Muscle layer of duodenum (tissue), 2 donors: Measurements from ENCODE around the gene PCDHGB4.

ENCODE experiments used
- H3K27ac ChIP-seq: one replicate; pipeline ENCODE4 v1.7.0; 2013; ENCODE audit warnings: mild to moderate bottlenecking, low read length
- H3K27me3 ChIP-seq: one replicate; pipeline ENCODE4 v1.7.0; 2013; ENCODE audit warnings: low read depth, mild to moderate bottlenecking, control low read depth, low read length
- H3K36me3 ChIP-seq, 2 donors: one replicate each; pipeline ENCODE4 v1.7.0; 2013; ENCODE audit warnings: low read length in 2 of 2, control low read depth in 1 of 2, mild to moderate bottlenecking in 1 of 2; ENCODE audit not compliant: insufficient read depth in 2 of 2, control insufficient read depth in 1 of 2
- H3K4me1 ChIP-seq, 2 donors: one replicate each; pipeline ENCODE4 v1.7.0; 2013; ENCODE audit warnings: low read length in 2 of 2, mild to moderate bottlenecking in 2 of 2, control low read depth in 1 of 2, moderate library complexity in 1 of 2; ENCODE audit not compliant: insufficient read depth in 2 of 2, control insufficient read depth in 1 of 2
- H3K4me3 ChIP-seq, 2 donors: one replicate each; pipeline ENCODE4 v1.7.0; 2013; ENCODE audit warnings: low read length in 2 of 2, low read depth in 1 of 2, mild to moderate bottlenecking in 1 of 2
- H3K9me3 ChIP-seq, 2 donors: one replicate each; pipeline ENCODE4 v1.7.0; 2013; ENCODE audit warnings: low read length in 2 of 2, control low read depth in 1 of 2, mild to moderate bottlenecking in 1 of 2; ENCODE audit not compliant: control insufficient read depth in 1 of 2
- donor health status: healthy.

The PCDHGB4 gene

GRCh38 chr5:141354900-141355469 lies 32.5 kb upstream of the PCDHGB4 start, which contains the start of gene PCDHGA4:
Gene PCDHGA4 (plus strand): TSS chr5:141355021. CDS start chr5:141355108, 87 bp downstream.
- peak within 1 kb of the TSS; percentile 12 to 53 for H3K4me3 ChIP-seq
- no peak within 1 kb of the TSS for H3K27ac ChIP-seq
- H3K9me3 ChIP-seq, result peaks cover 52 to 71% of the 10 kb centered on the region in 2 donors
- H3K4me1 ChIP-seq, result no peaks in the 10 kb centered on the region
- no peaks in the 10 kb centered on the region for H3K27me3 ChIP-seq
- no peaks in the 10 kb centered on the region for H3K36me3 ChIP-seq

GRCh38 chr5:141355641-141356040 lies 31.9 kb upstream of the PCDHGB4 start:
- Histone ChIP-seq H3K4me1 (no peaks in the 10 kb centered on the region), H3K36me3 (no peaks in the 10 kb centered on the region), H3K27ac (no peak overlapping the region), H3K9me3 (peaks cover 55 to 71% of the 10 kb centered on the region in 2 donors), H3K27me3 (no peaks in the 10 kb centered on the region), H3K4me3 (peak overlapping the region; percentile 12 to 53)

DNA sequence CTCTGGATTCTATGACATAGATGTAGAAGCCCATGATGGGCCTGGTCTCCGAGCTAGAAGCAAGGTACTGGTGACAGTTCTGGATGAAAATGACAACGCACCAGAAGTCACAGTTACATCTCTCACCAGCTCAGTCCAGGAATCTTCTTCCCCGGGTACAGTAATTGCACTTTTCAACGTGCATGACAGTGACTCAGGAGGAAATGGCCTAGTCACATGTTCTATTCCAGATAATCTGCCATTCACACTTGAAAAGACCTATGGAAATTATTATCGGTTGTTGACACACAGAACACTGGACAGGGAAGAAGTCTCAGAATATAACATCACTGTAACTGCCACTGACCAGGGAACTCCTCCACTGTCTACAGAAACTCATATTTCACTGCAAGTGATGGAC lies 31.4 kb upstream of the PCDHGB4 start:
- no peaks in the 10 kb centered on the region for H3K36me3 ChIP-seq
- no peaks in the 10 kb centered on the region for H3K4me1 ChIP-seq
- no peak overlapping the region for H3K27ac ChIP-seq
- peaks cover 55 to 71% of the 10 kb centered on the region in 2 donors for H3K9me3 ChIP-seq
- H3K4me3 ChIP-seq, result peak overlapping the region in 1 of 2 donors; percentile 53
- H3K27me3 ChIP-seq, result no peaks in the 10 kb centered on the region

DNA sequence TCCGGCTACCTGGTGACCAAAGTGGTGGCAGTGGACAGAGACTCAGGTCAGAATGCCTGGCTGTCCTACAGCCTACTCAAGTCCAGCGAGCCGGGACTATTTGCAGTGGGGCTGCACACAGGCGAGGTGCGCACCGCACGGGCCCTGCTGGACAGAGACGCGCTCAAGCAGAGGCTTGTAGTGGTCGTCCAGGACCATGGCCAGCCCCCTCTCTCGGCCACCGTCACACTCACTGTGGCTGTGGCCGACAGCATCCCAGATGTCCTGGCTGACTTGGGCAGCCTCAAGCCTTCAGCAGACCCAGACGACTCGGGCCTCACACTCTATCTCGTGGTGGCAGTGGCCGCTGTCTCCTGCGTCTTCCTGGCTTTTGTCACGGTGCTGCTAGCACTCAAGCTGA lies 30.5 kb upstream of the PCDHGB4 start:
- H3K36me3 ChIP-seq, result no peaks in the 10 kb centered on the region
- H3K27ac ChIP-seq, result no peak overlapping the region
- H3K27me3 ChIP-seq, result no peaks in the 10 kb centered on the region
- H3K4me1 ChIP-seq, result no peaks in the 10 kb centered on the region
- H3K4me3 ChIP-seq, result peak overlapping the region in 1 of 2 donors; percentile 53
- peaks cover 51 to 71% of the 10 kb centered on the region in 2 donors for H3K9me3 ChIP-seq

DNA sequence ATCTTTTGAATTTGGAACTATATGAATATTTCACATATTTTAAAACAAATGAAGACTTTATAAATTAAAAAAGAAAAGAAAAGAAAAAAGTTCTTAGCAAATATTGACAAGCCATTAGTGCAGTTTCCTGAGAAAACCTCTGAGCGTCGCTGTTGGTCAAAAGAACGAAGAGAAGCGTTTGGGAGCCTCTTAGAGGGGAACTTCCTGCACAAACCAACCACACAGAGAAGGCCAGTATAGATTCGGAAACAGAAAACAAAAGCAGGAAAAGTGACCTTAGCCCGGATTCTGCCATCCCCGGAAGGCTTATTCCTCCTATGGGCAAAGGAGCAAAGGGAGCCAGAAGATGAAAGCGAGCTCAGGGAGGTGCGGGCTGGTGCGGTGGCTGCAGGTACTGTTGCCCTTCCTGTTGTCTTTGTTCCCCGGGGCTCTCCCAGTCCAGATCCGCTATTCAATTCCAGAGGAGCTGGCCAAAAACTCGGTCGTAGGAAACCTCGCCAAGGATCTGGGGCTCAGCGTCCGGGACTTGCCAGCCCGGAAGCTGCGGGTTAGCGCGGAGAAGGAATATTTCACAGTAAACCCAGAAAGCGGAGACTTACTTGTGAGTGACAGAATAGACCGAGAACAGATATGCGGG lies 27.6 kb upstream of the PCDHGB4 start, which contains the start of gene PCDHGB2:
TSS of gene PCDHGB2 (plus strand) at position 205 of the 637 bp plus-strand sequence. CDS start at position 347, 142 bp downstream.
- Histone ChIP-seq H3K27ac (no peak within 1 kb of the TSS), H3K9me3 (peaks cover 71 to 80% of the 10 kb centered on the region in 2 donors)

GRCh38 chr5:141360685-141361084 lies 26.8 kb upstream of the PCDHGB4 start:
- Histone ChIP-seq H3K36me3 (no peaks in the 10 kb centered on the region), H3K9me3 (peaks cover 71 to 80% of the 10 kb centered on the region in 2 donors), H3K27me3 (no peaks in the 10 kb centered on the region), H3K4me1 (no peaks in the 10 kb centered on the region), H3K27ac (no peak overlapping the region), H3K4me3 (peak overlapping the region; percentile 48 to 58)

More for the DNA sequence above, 27.6 kb upstream of the PCDHGB4 start, which contains the start of gene PCDHGB2:
- Histone ChIP-seq H3K36me3 (no peaks in the 10 kb centered on the region), H3K4me1 (no peaks in the 10 kb centered on the region), H3K4me3 (peak within 1 kb of the TSS; percentile 48 to 58), H3K27me3 (no peaks in the 10 kb centered on the region)

DNA sequence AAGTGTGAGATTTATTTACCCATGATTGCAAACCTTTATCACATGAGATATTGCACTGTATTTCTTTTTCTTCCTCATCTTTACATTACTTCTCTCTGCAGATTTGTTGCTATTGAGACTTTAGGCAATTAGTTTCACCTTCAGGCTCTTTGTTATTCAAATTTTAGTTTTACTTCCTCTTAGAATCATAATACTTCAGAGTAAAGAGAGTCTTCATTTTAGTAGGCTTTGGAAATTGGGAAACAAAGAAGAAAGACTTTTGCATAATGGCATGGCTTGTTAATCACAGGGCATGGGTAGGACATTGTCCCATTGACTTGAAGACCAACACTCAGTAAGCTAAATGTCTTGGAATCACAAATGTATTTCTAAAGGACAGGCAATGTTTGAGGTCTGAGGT lies 24.8 kb upstream of the PCDHGB4 start:
- H3K9me3 ChIP-seq, result peaks cover 60 to 74% of the 10 kb centered on the region in 2 donors
- no peaks in the 10 kb centered on the region for H3K4me1 ChIP-seq
- peak overlapping the region; percentile 37 to 58 for H3K4me3 ChIP-seq
- H3K27me3 ChIP-seq, result no peaks in the 10 kb centered on the region
- no peaks in the 10 kb centered on the region for H3K36me3 ChIP-seq
- no peak overlapping the region for H3K27ac ChIP-seq

DNA sequence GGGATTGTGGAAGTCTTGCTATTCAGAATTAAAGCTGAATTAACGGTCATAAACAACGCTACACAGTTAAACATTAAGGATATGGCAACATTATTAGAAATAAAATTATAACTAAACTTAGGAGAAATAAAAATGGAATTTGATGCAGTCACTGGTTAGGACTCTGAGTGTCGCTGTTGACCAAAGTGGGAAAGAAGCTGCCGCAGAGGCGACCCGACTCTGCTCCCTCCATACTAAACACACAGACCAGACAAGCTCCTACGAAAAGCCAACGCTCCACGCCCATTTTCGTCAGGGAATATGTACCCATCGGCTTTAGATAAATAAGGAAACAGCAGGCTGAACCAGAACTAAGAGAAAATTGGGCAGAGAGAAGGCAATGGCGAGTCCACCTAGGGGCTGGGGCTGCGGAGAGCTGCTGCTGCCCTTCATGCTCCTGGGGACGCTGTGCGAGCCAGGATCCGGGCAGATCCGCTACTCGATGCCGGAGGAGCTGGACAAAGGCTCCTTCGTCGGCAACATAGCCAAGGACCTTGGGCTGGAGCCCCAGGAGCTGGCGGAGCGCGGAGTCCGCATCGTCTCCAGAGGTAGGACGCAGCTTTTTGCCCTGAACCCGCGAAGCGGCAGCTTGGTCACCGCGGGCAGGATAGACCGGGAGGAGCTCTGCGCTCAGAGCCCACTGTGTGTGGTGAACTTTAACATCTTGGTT lies 23.4 kb upstream of the PCDHGB4 start, which contains the start of gene PCDHGA5:
TSS of gene PCDHGA5 (plus strand) at position 211 of the 709 bp plus-strand sequence. CDS start at position 380, 169 bp downstream.
- no peaks in the 10 kb centered on the region for H3K27me3 ChIP-seq
- no peak within 1 kb of the TSS for H3K27ac ChIP-seq
- no peaks in the 10 kb centered on the region for H3K36me3 ChIP-seq
- H3K4me3 ChIP-seq, result peak within 1 kb of the TSS; percentile 37 to 66
- H3K9me3 ChIP-seq, result peaks cover 60 to 75% of the 10 kb centered on the region in 2 donors
- H3K4me1 ChIP-seq, result no peaks in the 10 kb centered on the region

DNA sequence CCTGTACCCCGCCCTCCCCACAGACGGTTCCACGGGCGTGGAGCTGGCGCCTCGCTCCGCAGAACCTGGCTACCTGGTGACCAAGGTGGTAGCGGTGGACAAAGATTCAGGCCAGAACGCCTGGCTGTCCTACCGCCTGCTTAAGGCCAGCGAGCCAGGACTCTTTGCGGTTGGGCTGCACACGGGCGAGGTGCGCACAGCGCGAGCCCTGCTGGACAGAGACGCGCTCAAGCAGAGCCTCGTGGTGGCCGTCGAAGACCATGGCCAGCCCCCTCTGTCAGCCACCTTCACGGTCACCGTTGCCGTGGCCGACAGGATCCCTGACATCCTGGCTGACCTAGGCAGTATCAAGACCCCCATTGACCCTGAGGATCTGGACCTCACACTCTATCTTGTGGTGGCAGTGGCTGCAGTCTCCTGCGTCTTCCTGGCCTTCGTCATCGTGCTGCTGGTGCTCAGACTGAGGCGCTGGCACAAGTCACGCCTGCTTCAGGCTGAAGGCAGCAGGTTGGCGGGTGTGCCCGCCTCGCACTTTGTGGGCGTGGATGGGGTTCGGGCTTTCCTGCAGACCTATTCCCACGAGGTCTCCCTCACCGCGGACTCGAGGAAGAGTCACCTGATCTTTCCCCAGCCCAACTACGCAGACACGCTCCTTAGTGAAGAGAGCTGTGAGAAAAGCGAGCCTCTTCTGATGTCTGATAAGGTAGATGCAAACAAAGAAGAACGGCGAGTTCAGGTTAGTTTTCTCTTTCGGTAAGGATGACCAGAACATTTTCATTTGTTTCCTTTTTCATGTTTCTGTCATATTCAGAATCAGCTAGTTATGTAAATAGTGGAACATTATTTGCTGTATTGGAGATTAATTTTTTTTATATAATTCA lies 21.2 kb upstream of the PCDHGB4 start:
- H3K4me3 ChIP-seq, result peak overlapping the region; percentile 34 to 66

GRCh38 chr5:141369994-141370848 lies 17.3 kb upstream of the PCDHGB4 start, which contains the start of gene PCDHGB3:
Gene PCDHGB3 (plus strand): TSS chr5:141370242. CDS start chr5:141370395, 153 bp downstream.
- H3K4me3 ChIP-seq, result peak within 1 kb of the TSS; percentile 13 to 75

More for the DNA sequence above, 21.2 kb upstream of the PCDHGB4 start:
- Histone ChIP-seq H3K27me3 (no peaks in the 10 kb centered on the region), H3K9me3 (peaks cover 49 to 77% of the 10 kb centered on the region in 2 donors), H3K4me1 (no peaks in the 10 kb centered on the region), H3K36me3 (peaks cover 0 to 7% of the 10 kb centered on the region in 2 donors), H3K27ac (no peak overlapping the region)

More at GRCh38 chr5:141369994-141370848, 17.3 kb upstream of the PCDHGB4 start, which contains the start of gene PCDHGB3:
- no peak within 1 kb of the TSS for H3K27ac ChIP-seq
- peaks cover 51 to 78% of the 10 kb centered on the region in 2 donors for H3K9me3 ChIP-seq
- peaks cover 0 to 27% of the 10 kb centered on the region in 2 donors for H3K36me3 ChIP-seq
- H3K4me1 ChIP-seq, result no peaks in the 10 kb centered on the region
- H3K27me3 ChIP-seq, result no peaks in the 10 kb centered on the region
